Breast epithelium (tissue), 3 donors: ENCODE results near the gene PTPRM.

ENCODE experiments used
- POLR2A ChIP-seq: fragments of 450-650 bp; IDR thresholded peaks from one replicate; pipeline ENCODE4 v1.6.1; 2016; ENCODE audit warnings: antibody characterized with exemption, mild to moderate bottlenecking, moderate library complexity
- POLR2AphosphoS5 ChIP-seq, 3 donors: sonication (generic); formaldehyde crosslinking; IDR thresholded peaks; one replicate each; pipeline ENCODE4 v1.6.1; 2017; ENCODE audit warnings: antibody characterized with exemption in 3 of 3
- TF ChIP-seq, protein P1 (sequence below), 3 donors: fragments of 450-650 bp; IDR thresholded peaks; one replicate each; pipeline ENCODE4 v1.5.1; 2016 to 2017; ENCODE audit warnings: antibody characterized with exemption in 3 of 3, mild to moderate bottlenecking in 3 of 3, moderate library complexity in 3 of 3

- TF ChIP-seq, protein P1, sequence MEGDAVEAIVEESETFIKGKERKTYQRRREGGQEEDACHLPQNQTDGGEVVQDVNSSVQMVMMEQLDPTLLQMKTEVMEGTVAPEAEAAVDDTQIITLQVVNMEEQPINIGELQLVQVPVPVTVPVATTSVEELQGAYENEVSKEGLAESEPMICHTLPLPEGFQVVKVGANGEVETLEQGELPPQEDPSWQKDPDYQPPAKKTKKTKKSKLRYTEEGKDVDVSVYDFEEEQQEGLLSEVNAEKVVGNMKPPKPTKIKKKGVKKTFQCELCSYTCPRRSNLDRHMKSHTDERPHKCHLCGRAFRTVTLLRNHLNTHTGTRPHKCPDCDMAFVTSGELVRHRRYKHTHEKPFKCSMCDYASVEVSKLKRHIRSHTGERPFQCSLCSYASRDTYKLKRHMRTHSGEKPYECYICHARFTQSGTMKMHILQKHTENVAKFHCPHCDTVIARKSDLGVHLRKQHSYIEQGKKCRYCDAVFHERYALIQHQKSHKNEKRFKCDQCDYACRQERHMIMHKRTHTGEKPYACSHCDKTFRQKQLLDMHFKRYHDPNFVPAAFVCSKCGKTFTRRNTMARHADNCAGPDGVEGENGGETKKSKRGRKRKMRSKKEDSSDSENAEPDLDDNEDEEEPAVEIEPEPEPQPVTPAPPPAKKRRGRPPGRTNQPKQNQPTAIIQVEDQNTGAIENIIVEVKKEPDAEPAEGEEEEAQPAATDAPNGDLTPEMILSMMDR (IDR thresholded peaks at IDR 0.05) = no peak
- TF ChIP-seq POLR2AphosphoS5 (IDR thresholded peaks at IDR 0.05) (no peak), POLR2A (no peak)
These were observed 886.4 kb downstream of the PTPRM start for GRCh38 chr18:8453528-8453927.
